ENCODE data around the gene BTBD10.

GRCh38 chr11:13367115-13367514 lies 95.9 kb downstream of the BTBD10 start:
- TF ChIP-seq CREB5 (CRISPR knock-in tag; IDR thresholded peaks at IDR 0.05; ENCODE audit: low read depth) (no peak), ZNF70 (CRISPR knock-in tag; IDR thresholded peaks at IDR 0.05) (no peak), TSHZ2 (CRISPR knock-in tag; IDR thresholded peaks at IDR 0.05) (no peak), GLIS3 (CRISPR knock-in tag; IDR thresholded peaks at IDR 0.05) (no peak), ZFP30 (CRISPR knock-in tag; IDR thresholded peaks at IDR 0.05) (no peak), TCF4 (CRISPR knock-in tag; IDR thresholded peaks at IDR 0.05; ENCODE audit: borderline replicate concordance) (no peak), PATZ1 (CRISPR knock-in tag; IDR thresholded peaks at IDR 0.05; ENCODE audit: borderline replicate concordance) (no peak), ZC3H10 (CRISPR knock-in tag; IDR thresholded peaks at IDR 0.05) (no peak), TOX (CRISPR knock-in tag; IDR thresholded peaks at IDR 0.05; ENCODE audit: borderline replicate concordance) (no peak), RARB (CRISPR knock-in tag; IDR thresholded peaks at IDR 0.05) (no peak), CSRNP3 (CRISPR knock-in tag; IDR thresholded peaks at IDR 0.05) (no peak)

All from SK-N-SH treated with all-trans-retinoic acid at 6 μM for 48 hours (cell line).